NB4 (cell line): ENCODE measurements around the gene TSPYL1.

ENCODE experiments used
- DNase-seq: peaks from one replicate; pipeline ENCODE4 v3.0.0; 2010; ENCODE audit warnings: low read depth
- H3K4me3 ChIP-seq: one replicate; pipeline ENCODE4 v1.5.1; 2011; ENCODE audit warnings: mild to moderate bottlenecking, low read depth, low read length, moderate library complexity
- CTCF ChIP-seq: IDR thresholded peaks from one replicate; pipeline ENCODE4 v1.5.1; 2012; ENCODE audit warnings: low read depth, low read length
- MAX ChIP-seq: IDR thresholded peaks from 2 replicates; pipeline ENCODE4 v1.6.1; 2011; ENCODE audit warnings: low read depth, low read length
- MYC ChIP-seq: IDR thresholded peaks from 2 replicates; pipeline ENCODE4 v1.6.1; 2011; ENCODE audit warnings: low read depth, low read length
- POLR2A ChIP-seq: IDR thresholded peaks from 2 replicates; pipeline ENCODE4 v1.6.1; 2011; ENCODE audit warnings: mild to moderate bottlenecking; ENCODE audit not compliant: insufficient read length; ENCODE audit errors: extremely low read depth

Gene TSPYL1

GRCh38 chr6:116301104-116301503 lies 21.4 kb upstream of the TSPYL1 start:
- no peak for DNase-seq
- no peak for TF ChIP-seq POLR2A
- no peak for TF ChIP-seq MAX
- TF ChIP-seq CTCF: no peak
- no peak for TF ChIP-seq MYC
- H3K4me3 ChIP-seq: no peak overlapping the region

- no peak for DNase-seq
- H3K4me3 ChIP-seq: no peak overlapping the region
- TF ChIP-seq MYC: no peak
- TF ChIP-seq POLR2A: no peak
- TF ChIP-seq MAX: no peak
- no peak for TF ChIP-seq CTCF
These were observed 20.8 kb upstream of the TSPYL1 start for GRCh38 chr6:116300566-116300965.

GRCh38 chr6:116298973-116299372 lies 19.2 kb upstream of the TSPYL1 start:
- no peak overlapping the region for H3K4me3 ChIP-seq
- DNase-seq: no peak
- TF ChIP-seq MYC: no peak
- no peak for TF ChIP-seq CTCF
- TF ChIP-seq MAX: no peak
- TF ChIP-seq POLR2A: no peak

- no peak for DNase-seq
- TF ChIP-seq CTCF (no peak), MAX (no peak), POLR2A (no peak), MYC (no peak)
- H3K4me3 ChIP-seq: no peak overlapping the region
These were observed 18.5 kb upstream of the TSPYL1 start for GRCh38 chr6:116298273-116298672.

- DNase-seq: no peak
- no peak overlapping the region for H3K4me3 ChIP-seq
- no peak for TF ChIP-seq POLR2A
- TF ChIP-seq MYC: no peak
- no peak for TF ChIP-seq MAX
- no peak for TF ChIP-seq CTCF
These were observed 12.8 kb upstream of the TSPYL1 start for GRCh38 chr6:116292553-116292952.
